GM12865 (cell line): ENCODE results near the gene PRLR.

ENCODE experiments used
- DNase-seq: peaks from one replicate; pipeline ENCODE4 v3.0.0; 2010; ENCODE audit warnings: low read depth
- H3K4me3 ChIP-seq: 2 replicates; pipeline ENCODE4 v1.5.1; 2011; ENCODE audit warnings: mild to moderate bottlenecking, low read depth, low read length, control low read depth
- TF ChIP-seq, protein P1 (sequence below): IDR thresholded peaks from 2 replicates; pipeline ENCODE4 v1.5.1; 2011; ENCODE audit warnings: low read length, control low read depth, low read depth, inconsistent platforms; ENCODE audit not compliant: insufficient read depth; ENCODE audit errors: missing control alignments

PRLR gene

DNA sequence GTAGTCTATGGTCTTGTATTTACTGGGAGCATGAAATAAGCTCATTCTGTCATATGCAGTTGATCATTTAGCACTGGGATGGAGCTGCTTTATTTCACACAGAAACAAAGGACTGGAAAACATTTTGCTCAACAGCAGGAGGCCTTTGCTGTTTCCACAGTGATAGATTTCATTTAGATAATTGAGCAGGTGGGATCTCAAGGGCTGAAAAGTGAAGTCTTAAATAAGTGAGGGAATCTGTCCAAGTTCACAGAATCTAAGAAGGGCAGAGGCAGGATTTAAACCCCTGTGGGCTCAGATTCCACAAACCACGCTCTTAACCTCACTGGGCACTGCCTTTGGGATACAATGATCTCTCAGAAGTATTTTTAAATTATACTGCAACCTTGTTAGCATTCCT, 47.8 kb downstream of the PRLR start:
- TF ChIP-seq, protein P1, sequence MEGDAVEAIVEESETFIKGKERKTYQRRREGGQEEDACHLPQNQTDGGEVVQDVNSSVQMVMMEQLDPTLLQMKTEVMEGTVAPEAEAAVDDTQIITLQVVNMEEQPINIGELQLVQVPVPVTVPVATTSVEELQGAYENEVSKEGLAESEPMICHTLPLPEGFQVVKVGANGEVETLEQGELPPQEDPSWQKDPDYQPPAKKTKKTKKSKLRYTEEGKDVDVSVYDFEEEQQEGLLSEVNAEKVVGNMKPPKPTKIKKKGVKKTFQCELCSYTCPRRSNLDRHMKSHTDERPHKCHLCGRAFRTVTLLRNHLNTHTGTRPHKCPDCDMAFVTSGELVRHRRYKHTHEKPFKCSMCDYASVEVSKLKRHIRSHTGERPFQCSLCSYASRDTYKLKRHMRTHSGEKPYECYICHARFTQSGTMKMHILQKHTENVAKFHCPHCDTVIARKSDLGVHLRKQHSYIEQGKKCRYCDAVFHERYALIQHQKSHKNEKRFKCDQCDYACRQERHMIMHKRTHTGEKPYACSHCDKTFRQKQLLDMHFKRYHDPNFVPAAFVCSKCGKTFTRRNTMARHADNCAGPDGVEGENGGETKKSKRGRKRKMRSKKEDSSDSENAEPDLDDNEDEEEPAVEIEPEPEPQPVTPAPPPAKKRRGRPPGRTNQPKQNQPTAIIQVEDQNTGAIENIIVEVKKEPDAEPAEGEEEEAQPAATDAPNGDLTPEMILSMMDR = no peak
- H3K4me3 ChIP-seq = no peak overlapping the region
- no peak for DNase-seq

DNA sequence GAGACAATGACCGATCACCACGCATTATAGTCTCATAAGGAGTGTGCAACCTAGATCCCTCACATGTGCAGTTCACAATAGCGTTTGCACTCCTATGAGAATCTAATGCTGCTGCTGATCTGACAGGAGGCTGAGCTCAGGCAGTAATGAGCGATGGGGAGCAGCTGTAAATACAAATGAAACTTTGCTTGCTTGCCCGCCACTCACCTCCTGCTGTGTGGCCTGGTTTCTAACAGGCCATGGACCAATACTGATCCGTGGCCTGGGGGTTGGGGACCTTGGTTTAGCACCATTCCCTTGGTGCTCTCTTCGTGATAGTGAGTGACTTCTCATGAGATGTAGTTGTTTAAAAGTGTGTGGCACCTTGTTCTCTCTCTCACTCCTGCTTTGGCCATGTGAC, 50.2 kb downstream of the PRLR start:
- DNase-seq = no peak
- H3K4me3 ChIP-seq = no peak overlapping the region
- TF ChIP-seq, protein P1 = no peak

DNA sequence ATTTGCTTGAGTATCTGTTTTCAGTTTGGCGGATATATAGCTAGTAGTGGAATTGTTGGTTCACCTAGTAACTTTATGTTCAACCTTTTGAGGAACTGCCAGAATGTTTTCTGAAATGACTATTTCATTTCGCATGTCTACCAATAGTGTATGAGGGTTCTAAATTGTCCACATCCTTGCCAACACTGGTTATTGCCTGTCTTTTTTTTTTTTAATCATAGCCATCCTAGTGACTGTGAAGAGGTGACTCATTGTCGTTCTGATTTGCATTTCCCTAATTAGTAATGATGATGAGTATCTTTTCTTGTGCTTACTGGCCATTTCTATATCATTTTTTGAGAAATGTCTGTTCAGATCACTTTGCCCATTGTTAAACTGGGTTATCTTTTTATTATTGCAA, 52.5 kb downstream of the PRLR start:
- no peak for DNase-seq
- TF ChIP-seq, protein P1 = no peak
- H3K4me3 ChIP-seq = no peak overlapping the region

DNA sequence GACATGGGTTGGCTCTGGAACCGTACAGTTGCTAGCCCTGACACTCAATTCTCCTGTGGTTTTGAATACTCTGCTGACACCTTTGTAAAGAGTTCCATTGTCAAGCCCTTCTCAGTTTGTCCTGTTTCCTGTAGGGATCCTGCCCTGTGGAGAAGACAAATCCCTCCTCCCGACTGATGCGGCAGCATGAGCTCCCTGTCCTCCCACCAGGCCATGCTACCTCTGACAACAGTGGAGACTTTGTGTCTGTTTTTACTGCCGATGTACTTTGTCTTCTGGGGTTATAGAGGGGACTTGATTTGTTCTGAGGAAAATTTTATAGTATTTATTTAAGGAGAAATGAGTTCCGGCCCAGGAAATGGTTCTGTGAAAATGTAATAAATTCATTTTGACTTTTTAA, 57.8 kb downstream of the PRLR start:
- TF ChIP-seq, protein P1 = no peak
- no peak overlapping the region for H3K4me3 ChIP-seq
- no peak for DNase-seq

DNA sequence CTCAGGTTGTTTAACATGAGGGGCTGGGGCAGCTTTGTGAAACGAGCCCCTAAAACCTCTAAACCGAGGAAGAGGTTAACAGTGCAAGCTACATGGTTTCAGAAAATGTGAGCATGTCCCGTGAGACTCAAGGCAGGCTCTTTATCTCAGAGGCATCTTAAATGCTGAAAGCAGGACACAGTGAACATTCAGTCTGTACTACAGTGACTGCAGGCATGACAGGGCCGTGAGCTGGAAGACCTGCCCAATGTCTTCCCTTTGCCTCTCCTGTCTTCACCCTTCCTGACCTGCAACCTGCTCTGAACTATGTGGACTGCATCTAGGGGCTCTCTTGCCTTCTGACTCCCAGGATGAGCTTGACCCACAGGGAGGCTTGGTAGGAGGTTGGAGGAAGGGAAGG, 58.3 kb downstream of the PRLR start:
- DNase-seq = no peak
- TF ChIP-seq, protein P1 = no peak
- no peak overlapping the region for H3K4me3 ChIP-seq

DNA sequence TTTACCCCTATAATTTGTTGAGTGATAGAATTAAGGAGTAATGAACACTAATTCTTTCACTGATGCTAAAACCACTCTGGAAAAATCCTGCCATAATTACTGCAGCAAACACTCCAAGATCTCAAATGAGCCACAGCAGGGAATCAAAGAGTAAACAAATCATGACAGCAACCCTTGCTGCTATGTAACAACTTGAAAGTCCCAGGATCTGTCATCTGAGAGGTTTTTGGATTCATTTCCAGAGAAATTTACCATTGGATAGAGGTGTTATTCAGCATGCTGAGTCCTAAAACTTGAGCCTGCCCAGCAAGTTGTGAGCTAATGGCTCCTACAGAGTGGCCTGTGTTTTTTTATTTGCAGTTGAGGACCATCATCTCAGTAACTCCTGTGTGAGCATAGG, 59.2 kb downstream of the PRLR start:
- DNase-seq = no peak
- TF ChIP-seq, protein P1 = no peak
- H3K4me3 ChIP-seq = no peak overlapping the region

DNA sequence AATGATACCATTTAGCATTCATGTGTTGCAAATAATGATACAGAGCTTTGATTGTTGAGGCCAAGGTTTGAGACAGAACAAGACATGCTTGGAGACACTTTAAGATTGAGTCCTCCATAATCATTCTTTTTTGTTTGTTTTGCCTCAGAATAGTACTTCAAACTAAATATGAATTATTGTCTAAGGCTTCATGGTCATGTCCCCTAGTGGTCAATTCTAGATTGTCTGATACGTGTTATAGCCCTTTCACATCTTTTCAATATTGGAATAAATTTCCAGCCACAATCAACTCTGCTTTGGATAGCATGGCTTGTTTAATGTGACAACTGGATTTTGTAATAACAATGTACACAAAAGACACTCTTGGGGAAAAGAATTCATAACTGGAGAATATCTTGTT, 64.2 kb downstream of the PRLR start:
- TF ChIP-seq, protein P1 = peak; percentile 6
- H3K4me3 ChIP-seq = no peak overlapping the region
- DNase-seq = no peak
